ENCODE measurements around the gene SPTLC3. TPM values are rescaled to one million over a fixed set of nuclear protein-coding genes. Genes with fewer than 3 reads are reported as not detected.

The SPTLC3 gene
- total and polyA plus RNA-seq, 2 of the 13 experiments (the other 11 are each of a cell fraction or from before 2014, with no cell fraction given) = 20.5 to 95.6 TPM

DNA sequence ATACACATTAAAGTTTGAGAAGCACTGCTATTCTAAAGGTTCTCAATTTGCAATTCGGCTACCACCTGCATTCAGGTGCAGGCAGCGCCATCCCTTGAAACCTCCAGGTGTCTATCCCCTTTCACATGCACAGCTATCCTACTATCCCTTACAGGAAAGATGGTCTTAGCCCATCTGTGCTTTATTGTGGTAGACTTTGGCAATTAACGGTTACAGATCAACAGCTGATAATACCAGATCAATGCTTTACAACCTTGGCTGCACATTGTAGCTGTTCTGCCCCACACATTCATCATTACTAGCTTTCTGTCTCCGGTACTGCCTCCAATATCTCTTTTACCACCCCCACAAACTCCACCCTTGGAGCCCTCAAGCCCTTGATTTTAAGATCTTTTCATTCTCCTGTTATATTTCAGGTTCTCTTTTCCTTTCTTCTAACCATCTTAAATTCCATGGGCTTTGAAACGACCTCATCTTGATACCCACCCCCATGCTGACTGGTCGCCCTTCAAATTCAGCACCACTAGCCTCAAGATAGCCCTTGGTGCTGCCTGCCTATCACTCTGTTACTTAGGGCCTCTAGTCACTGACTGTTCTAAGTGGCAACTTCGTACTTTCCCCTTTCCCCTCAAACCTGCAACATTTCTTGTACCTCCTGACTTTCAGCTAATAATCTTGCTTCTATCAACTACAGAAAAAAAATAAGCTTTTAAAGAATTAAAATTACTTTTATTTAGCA, 50.8 kb downstream of the SPTLC3 start (continued):
- no peak for TF ChIP-seq U2AF1 (optimal IDR thresholded peaks at IDR 0.05; ENCODE audit: low read depth, low read length)

DNA sequence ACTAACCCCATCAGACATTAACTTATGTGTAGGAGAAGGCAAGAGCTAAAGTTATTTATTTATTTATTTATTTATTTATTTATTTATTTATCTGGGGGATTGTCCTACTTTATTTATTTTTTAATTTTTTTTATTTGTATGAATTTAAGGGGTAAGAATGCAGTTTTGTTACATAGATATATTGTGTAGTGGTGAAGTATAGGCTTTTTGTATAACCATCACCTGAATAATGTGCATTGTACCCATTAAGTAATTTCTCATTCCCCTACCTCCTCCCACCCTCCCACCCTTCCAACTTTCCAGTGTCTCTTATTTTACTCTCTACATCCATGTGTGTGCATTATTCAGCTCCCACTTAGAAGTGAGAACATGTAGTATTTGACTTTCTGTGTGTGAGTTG, 51.6 kb downstream of the SPTLC3 start:
- H3K27ac ChIP-seq (ENCODE audit: extremely low read length, insufficient read depth, low read length) = peak overlapping the region; percentile 85

More for the DNA sequence above, 51.6 kb downstream of the SPTLC3 start:
- CTCF ChIA-PET (ENCODE audit: low intra/inter-chr PET ratio, low total read pairs) = no interaction called here
- Histone ChIP-seq H3K4me1 (ENCODE audit: insufficient read depth, low read length) (peaks cover 65% of the 10 kb centered on the region), H3K9ac (ENCODE audit: insufficient read depth, low read depth, low read length) (no peak overlapping the region), H3K79me2 (ENCODE audit: insufficient read depth, low read length) (no peaks in the 10 kb centered on the region), H3K9me3 (ENCODE audit: low read length) (no peaks in the 10 kb centered on the region), H3K36me3 (replicated peaks in 1 of 2; ENCODE audit: control insufficient read depth in 1 of 2, insufficient read depth in 2 of 2, low read length in 2 of 2) (peaks cover 0 to 6% of the 10 kb centered on the region in 2 experiments; a peak in 3 of 5 replicates), H3K4me3 (replicated peaks in 1 of 3; ENCODE audit: insufficient read depth in 1 of 3, low read depth in 2 of 3, low read length in 3 of 3) (no peak overlapping the region), H3K27me3 (ENCODE audit: control insufficient read depth in 1 of 2, insufficient read depth in 2 of 2, low read length in 2 of 2) (no peaks in the 10 kb centered on the region), H2AFZ (ENCODE audit: low read length) (no peak overlapping the region), H3K4me2 (ENCODE audit: low read depth, low read length) (no peak overlapping the region), H4K20me1 (ENCODE audit: insufficient read depth, low read length) (no peaks in the 10 kb centered on the region)
- TF ChIP-seq KAT7 (CRISPR knock-in tag; IDR thresholded peaks at IDR 0.05; ENCODE audit: borderline replicate concordance) (peak; percentile 18; the same call in 1 of the 2 replicates), CBX5 (CRISPR knock-in tag; IDR thresholded peaks at IDR 0.05; ENCODE audit: borderline replicate concordance) (no peak), PHF21A (CRISPR knock-in tag; IDR thresholded peaks at IDR 0.05) (no peak), MBNL3 (CRISPR knock-in tag; conservative IDR thresholded peaks at IDR 0.05) (no peak), ZHX2 (IDR thresholded peaks at IDR 0.05; ENCODE audit: low read depth) (no peak), ZHX2 (CRISPR knock-in tag; IDR thresholded peaks at IDR 0.05; ENCODE audit: borderline replicate concordance) (no peak), HNRNPK (IDR thresholded peaks at IDR 0.05; ENCODE audit: low read depth, low read length, poor library complexity, severe bottlenecking) (peak; percentile 93)
- TF ChIP-seq, protein P1, sequence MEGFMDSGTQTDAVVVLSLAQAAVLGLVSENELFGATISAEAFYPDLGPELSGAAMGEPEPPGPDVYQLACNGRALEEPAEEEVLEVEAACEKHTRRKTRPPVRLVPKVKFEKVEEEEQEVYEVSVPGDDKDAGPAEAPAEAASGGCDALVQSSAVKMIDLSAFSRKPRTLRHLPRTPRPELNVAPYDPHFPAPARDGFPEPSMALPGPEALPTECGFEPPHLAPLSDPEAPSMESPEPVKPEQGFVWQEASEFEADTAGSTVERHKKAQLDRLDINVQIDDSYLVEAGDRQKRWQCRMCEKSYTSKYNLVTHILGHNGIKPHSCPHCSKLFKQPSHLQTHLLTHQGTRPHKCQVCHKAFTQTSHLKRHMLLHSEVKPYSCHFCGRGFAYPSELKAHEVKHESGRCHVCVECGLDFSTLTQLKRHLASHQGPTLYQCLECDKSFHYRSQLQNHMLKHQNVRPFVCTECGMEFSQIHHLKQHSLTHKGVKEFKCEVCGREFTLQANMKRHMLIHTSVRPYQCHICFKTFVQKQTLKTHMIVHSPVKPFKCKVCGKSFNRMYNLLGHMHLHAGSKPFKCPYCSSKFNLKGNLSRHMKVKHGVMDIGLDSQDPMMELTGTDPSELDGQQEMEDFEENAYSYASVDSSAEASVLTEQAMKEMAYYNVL (CRISPR knock-in tag; IDR thresholded peaks at IDR 0.05; ENCODE audit: borderline replicate concordance) = no peak
- in situ Hi-C loops (cut with HindIII; ENCODE audit: extremely low pct_ligation_motif_present, low pct_unique_long_range_greater_than_20kb) = no loop called here
- intact Hi-C loops (cut with micrococcal nuclease; ENCODE audit: unreplicated experiment) = no loop called here
- BruUV-seq (replicated peaks) = no TSS peak
- ATAC-seq = no peak
- DNase-seq (ENCODE audit: low spot score) = no peak
- FAIRE-seq = no peak
- POLR2A ChIA-PET = interaction anchor here (3.2 to 4.3 kb wide), 2 partner anchors 30 to 83 kb away, joined by 25 to 31 read pairs; no protein-coding TSS in a partner anchor
